Upper lobe of left lung (tissue), 6 donors: ENCODE data around the gene MMP23B. TPM values are rescaled to one million over a fixed set of nuclear protein-coding genes. Genes with fewer than 3 reads are reported as not detected.

ENCODE experiments used
- ATAC-seq, 2 donors: fragments of 200-7000 bp; cut with Tn5 transposase; one replicate each; pipeline ENCODE4 v1.9.1; 2022; ENCODE audit warnings: mild to moderate bottlenecking in 2 of 2, moderate library complexity in 2 of 2; ENCODE audit not compliant: low FRiP score in 2 of 2
- DNase-seq, 2 donors: peaks; one replicate each; pipeline ENCODE4 v3.0.0-alpha.2; 2019 to 2020
- H3K27ac ChIP-seq, 4 donors: fragments of 200-600 bp; sonication (generic); one replicate each; pipeline ENCODE4 v1.5.1; 2016 to 2019
- H3K27me3 ChIP-seq, 4 donors: fragments of 200-600 bp; sonication (generic); one replicate each; pipeline ENCODE4 v1.5.1; 2017 to 2019
- H3K36me3 ChIP-seq, 4 donors: fragments of 200-600 bp; sonication (generic); one replicate each; pipeline ENCODE4 v1.5.1; 2016 to 2019
- H3K4me1 ChIP-seq, 4 donors: fragments of 200-600 bp; sonication (generic); one replicate each; pipeline ENCODE4 v1.5.1; 2018 to 2019
- H3K4me3 ChIP-seq, 4 donors: fragments of 200-600 bp; sonication (generic); one replicate each; pipeline ENCODE4 v1.5.1; 2017 to 2019; ENCODE audit warnings: mild to moderate bottlenecking in 2 of 4, moderate library complexity in 1 of 4
- H3K9me3 ChIP-seq, 4 donors: fragments of 200-600 bp; sonication (generic); one replicate each; pipeline ENCODE4 v1.5.1; 2018 to 2019
- CTCF ChIP-seq, 6 experiments: fragments of 450-650 bp in 4 of 6; fragments of 200-600 bp in 2 of 6; sonication (generic) in 2 of 6; IDR thresholded peaks; one replicate each; pipeline ENCODE4 v1.5.1; 2016 to 2019; ENCODE audit warnings: antibody characterized with exemption in 6 of 6
- EP300 ChIP-seq, 4 donors: sonication (generic); formaldehyde crosslinking; IDR thresholded peaks; one replicate each; pipeline ENCODE4 v1.5.1; 2017; ENCODE audit warnings: antibody characterized with exemption in 4 of 4, control low read depth in 2 of 4
- POLR2A ChIP-seq, 4 donors: fragments of 450-650 bp; IDR thresholded peaks; one replicate each; pipeline ENCODE4 v1.5.1; 2016 to 2017; ENCODE audit warnings: antibody characterized with exemption in 4 of 4, mild to moderate bottlenecking in 2 of 4
- POLR2AphosphoS5 ChIP-seq, 2 donors: sonication (generic); formaldehyde crosslinking; IDR thresholded peaks; one replicate each; pipeline ENCODE4 v1.5.1; 2017; ENCODE audit warnings: antibody characterized with exemption in 2 of 2
- WGBS, 2 donors: methylation state at CpG; one replicate each; pipeline ENCODE4 v1.1.5; 2017 to 2018; 5-methylcytosine and 5-hydroxymethylcytosine counted together
- total RNA-seq, 6 donors: library from RNA; depleted of rRNA in 4 of 6; stranded (reverse); fragments of >200 nt in 4 of 6; gene quantifications; one replicate each; pipeline versions ENCODE4 v1.1.0 to v1.2.1, GENCODE V29; 2016 to 2021
- donor health status: DM: no; HTN: no; CAD: no; lungs with moderate emphysema.
- donor health status: DM: no; HTN: yes; CAD: no; lungs with severe emphysema.

Gene MMP23B
- total RNA-seq, 6 donors from 2014 or later, result 13.6 to 79.3 (median 33.0) TPM; not detected in 1

GRCh38 chr1:1677718-1678580 lies 46.0 kb downstream of the MMP23B start:
- no peak for ATAC-seq
- peak overlapping the region in 1 of 4 donors; percentile 1 for H3K4me3 ChIP-seq
- H3K36me3 ChIP-seq, result peaks cover 0 to 22% (median 3%) of the 10 kb centered on the region in 4 donors

GRCh38 chr1:1678581-1679380 lies 46.8 kb downstream of the MMP23B start:
- WGBS, 2 donors, result 73 to 81% methylated on average over 15 to 24 of the region's 24 CpGs
- Histone ChIP-seq H3K27ac (peak overlapping the region in 2 of 4 donors; percentile 30 to 55), H3K27me3 (no peaks in the 10 kb centered on the region), H3K9me3 (no peaks in the 10 kb centered on the region), H3K4me1 (peaks cover 7 to 36% (median 13%) of the 10 kb centered on the region in 4 donors), H3K36me3 (peaks cover 0 to 15% (median 0%) of the 10 kb centered on the region in 4 donors), H3K4me3 (no peak overlapping the region)
- no peak for ATAC-seq
- TF ChIP-seq CTCF (IDR thresholded peaks at IDR 0.05) (peak in 3 of 6 experiments; percentile 19 to 21 (median 21)), POLR2AphosphoS5 (IDR thresholded peaks at IDR 0.05) (no peak), EP300 (IDR thresholded peaks at IDR 0.05) (no peak), POLR2A (IDR thresholded peaks at IDR 0.05) (no peak)
- DNase-seq, result no peak

More at GRCh38 chr1:1677718-1678580, 46.0 kb downstream of the MMP23B start:
- Histone ChIP-seq H3K27me3 (no peaks in the 10 kb centered on the region), H3K9me3 (no peaks in the 10 kb centered on the region), H3K4me1 (peaks cover 7 to 27% (median 13%) of the 10 kb centered on the region in 4 donors), H3K27ac (peak overlapping the region in 2 of 4 donors; percentile 30 to 55)
- DNase-seq, result peak in 1 of 2 donors; percentile 57
- 55 to 76% methylated on average over 39 of the region's 39 CpGs for WGBS, 2 donors
- TF ChIP-seq POLR2AphosphoS5 (IDR thresholded peaks at IDR 0.05) (no peak), EP300 (IDR thresholded peaks at IDR 0.05) (no peak), POLR2A (IDR thresholded peaks at IDR 0.05) (no peak), CTCF (IDR thresholded peaks at IDR 0.05) (no peak)

- Histone ChIP-seq H3K4me1 (peaks cover 7 to 42% (median 13%) of the 10 kb centered on the region in 4 donors), H3K4me3 (no peak overlapping the region), H3K27me3 (no peaks in the 10 kb centered on the region), H3K36me3 (peaks cover 0 to 7% (median 0%) of the 10 kb centered on the region in 4 donors), H3K27ac (no peak overlapping the region), H3K9me3 (no peaks in the 10 kb centered on the region)
- ATAC-seq (no peak), DNase-seq (no peak)
- 93 to 94% methylated on average over 32 of the region's 32 CpGs for WGBS, 2 donors
- TF ChIP-seq POLR2A (IDR thresholded peaks at IDR 0.05), result no peak
- TF ChIP-seq EP300 (IDR thresholded peaks at IDR 0.05), result no peak
- TF ChIP-seq POLR2AphosphoS5 (IDR thresholded peaks at IDR 0.05), result no peak
- TF ChIP-seq CTCF (IDR thresholded peaks at IDR 0.05), result no peak
These were observed 48.3 kb downstream of the MMP23B start for GRCh38 chr1:1680031-1680911.

- 66 to 77% methylated on average over 9 to 11 of the region's 11 CpGs for WGBS, 2 donors
- ATAC-seq (no peak), DNase-seq (no peak)
- Histone ChIP-seq H3K9me3 (no peaks in the 10 kb centered on the region), H3K4me1 (peaks cover 10 to 48% (median 13%) of the 10 kb centered on the region in 4 donors), H3K27ac (no peak overlapping the region), H3K4me3 (no peak overlapping the region), H3K36me3 (peaks cover 0 to 7% (median 0%) of the 10 kb centered on the region in 4 donors), H3K27me3 (no peaks in the 10 kb centered on the region)
- no peak for TF ChIP-seq CTCF (IDR thresholded peaks at IDR 0.05)
These were observed 48.9 kb downstream of the MMP23B start for GRCh38 chr1:1680912-1681273.
